H1 (cell line): ENCODE data around the gene YTHDC2. TPM values are rescaled to one million over a fixed set of nuclear protein-coding genes. Genes with fewer than 3 reads are reported as not detected.

ENCODE experiments used
- CTCF ChIA-PET: fragments of 300-600 bp; sonication (Branson Sonifier 250); formaldehyde crosslinking; loops from one replicate; lab custom pipeline; 2021; ENCODE audit not compliant: partially characterized antibody; lab: Charles Lee
- POLR2A ChIA-PET: fragments of 300-600 bp; sonication (Branson Sonifier 250); formaldehyde crosslinking; loops from one replicate; lab custom pipeline; 2021; ENCODE audit warnings: inconsistent platforms; ENCODE audit not compliant: partially characterized antibody; lab: Charles Lee
- DNase-seq, 2 experiments: peaks; one replicate each; pipeline versions ENCODE4 v3.0.0 to v3.0.0-alpha.2; 2010 to 2022; ENCODE audit warnings: low spot score in 2 of 2, low read depth in 1 of 2, mixed read lengths in 1 of 2
- FAIRE-seq: peaks from 2 replicates; lab custom pipeline; 2011; peaks lifted over from hg19 to GRCh38; lab: Jason Lieb, UNC
- H2AFZ ChIP-seq: 2 replicates; pipeline ENCODE4 v1.8.1; 2012; ENCODE audit warnings: low read length, inconsistent platforms
- H2AK5ac ChIP-seq: 2 replicates; pipeline ENCODE4 v1.6.1; 2013; ENCODE audit warnings: low read depth, low read length
- H2BK120ac ChIP-seq: replicated peaks from 2 replicates; pipeline ENCODE3; 2013; ENCODE audit warnings: low read depth, low read length, inconsistent platforms
- H2BK12ac ChIP-seq: 2 replicates; pipeline ENCODE4 v1.6.1; 2013; ENCODE audit warnings: low read depth, low read length
- H2BK15ac ChIP-seq: 2 replicates; pipeline ENCODE4 v1.6.1; 2013; ENCODE audit warnings: low read length
- H2BK20ac ChIP-seq: 2 replicates; pipeline ENCODE4 v1.6.1; 2013; ENCODE audit warnings: low read length
- H2BK5ac ChIP-seq: 2 replicates; pipeline ENCODE4 v1.6.1; 2013; ENCODE audit warnings: low read depth, low read length
- H3K14ac ChIP-seq: 2 replicates; pipeline ENCODE4 v1.6.1; 2013; ENCODE audit warnings: inconsistent platforms; ENCODE audit not compliant: insufficient read length
- H3K18ac ChIP-seq: 2 replicates; pipeline ENCODE4 v1.6.1; 2013; ENCODE audit warnings: low read length; ENCODE audit errors: extremely low read depth
- H3K23ac ChIP-seq: 2 replicates; pipeline ENCODE4 v1.6.1; 2013; ENCODE audit warnings: inconsistent platforms; ENCODE audit not compliant: insufficient read length
- H3K23me2 ChIP-seq: 2 replicates; pipeline ENCODE4 v1.6.1; 2013; ENCODE audit warnings: low read depth, low read length
- H3K27ac ChIP-seq: 2 replicates; pipeline ENCODE4 v1.6.1; 2011; ENCODE audit warnings: low read depth, low read length, inconsistent platforms
- H3K27me3 ChIP-seq, 4 experiments: replicated peaks in 1 of 4; 1 replicate in 1 of 4; 2 replicates in 3 of 4; pipeline versions ENCODE4 v1.6.1 to v1.8.1; 2011 to 2013; ENCODE audit warnings: low read length in 3 of 4, mild to moderate bottlenecking in 3 of 4, inconsistent platforms in 2 of 4, mixed read lengths in 2 of 4, moderate library complexity in 1 of 4; ENCODE audit not compliant: control insufficient read depth in 3 of 4, insufficient read depth in 3 of 4; ENCODE audit errors: extremely low read depth in 1 of 4
- H3K36me3 ChIP-seq, 4 experiments: 2 replicates each; pipeline versions ENCODE4 v1.6.1 to v1.8.1; 2011 to 2013; ENCODE audit warnings: mild to moderate bottlenecking in 4 of 4, low read length in 3 of 4, moderate library complexity in 2 of 4, control low read depth in 1 of 4, inconsistent platforms in 1 of 4; ENCODE audit not compliant: insufficient read depth in 4 of 4, control insufficient read depth in 2 of 4
- H3K4ac ChIP-seq: replicated peaks from 2 replicates; pipeline ENCODE3; 2013; ENCODE audit warnings: low read length, low read depth, mixed read lengths, inconsistent platforms; ENCODE audit not compliant: insufficient read length
- H3K4me1 ChIP-seq, 4 experiments: replicated peaks in 1 of 4; 1 replicate in 1 of 4; 2 replicates in 3 of 4; pipeline versions ENCODE4 v1.6.1 to v1.8.1; 2011 to 2013; ENCODE audit warnings: low read length in 3 of 4, inconsistent platforms in 2 of 4, mixed read lengths in 1 of 4; ENCODE audit not compliant: insufficient read depth in 4 of 4, control insufficient read depth in 3 of 4
- H3K4me2 ChIP-seq, 2 experiments: 2 replicates each; pipeline versions ENCODE4 v1.6.1 to v1.8.1; 2011 to 2013; ENCODE audit warnings: low read depth in 2 of 2, low read length in 2 of 2, control low read depth in 1 of 2, inconsistent platforms in 1 of 2, mild to moderate bottlenecking in 1 of 2; ENCODE audit not compliant: insufficient read depth in 1 of 2
- H3K4me3 ChIP-seq, 4 experiments: fragments of 200-600, 300-600 bp in 1 of 4; sonication (generic), shearing (Covaris generic), sonication (Bioruptor Twin) in 1 of 4; 2 replicates each; pipeline versions ENCODE4 v1.5.1 to v1.8.1; 2011 to 2016; ENCODE audit warnings: low read length in 4 of 4, low read depth in 3 of 4, control low read depth in 2 of 4, inconsistent platforms in 2 of 4, mild to moderate bottlenecking in 2 of 4, mixed read lengths in 1 of 4, moderate library complexity in 1 of 4; ENCODE audit not compliant: insufficient read depth in 2 of 4; ENCODE audit errors: extremely low read depth in 1 of 4
- H3K56ac ChIP-seq: replicated peaks from 2 replicates; pipeline ENCODE3; 2013; ENCODE audit warnings: low read depth, mild to moderate bottlenecking, mixed read lengths, low read length, inconsistent platforms; ENCODE audit not compliant: insufficient read length
- H3K79me1 ChIP-seq: 2 replicates; pipeline ENCODE4 v1.6.1; 2013; ENCODE audit warnings: low read depth, low read length, control low read depth
- H3K79me2 ChIP-seq, 2 experiments: 2 replicates each; pipeline versions ENCODE4 v1.6.1 to v1.8.1; 2012 to 2013; ENCODE audit warnings: low read length in 2 of 2, mild to moderate bottlenecking in 2 of 2, inconsistent platforms in 1 of 2; ENCODE audit not compliant: insufficient read depth in 2 of 2, control insufficient read depth in 1 of 2
- H3K9ac ChIP-seq, 4 experiments: replicated peaks in 1 of 4; 1 replicate in 1 of 4; 2 replicates in 3 of 4; pipeline versions ENCODE4 v1.6.1 to v1.8.1; 2011 to 2013; ENCODE audit warnings: low read depth in 3 of 4, low read length in 3 of 4, control low read depth in 2 of 4, mild to moderate bottlenecking in 2 of 4, moderate library complexity in 2 of 4, inconsistent platforms in 1 of 4; ENCODE audit errors: extremely low read depth in 1 of 4
- H3K9me3 ChIP-seq, 2 experiments: 2 replicates each; pipeline versions ENCODE4 v1.6.1 to v1.8.1; 2012 to 2013; ENCODE audit warnings: mild to moderate bottlenecking in 2 of 2, moderate library complexity in 2 of 2, control low read depth in 1 of 2, inconsistent platforms in 1 of 2, low read depth in 1 of 2, low read length in 1 of 2, mixed read lengths in 1 of 2; ENCODE audit not compliant: insufficient read depth in 2 of 2
- H4K20me1 ChIP-seq, 2 experiments: replicated peaks in 1 of 2; 2 replicates each; pipeline versions ENCODE3 to v1.8.1; 2011 to 2013; ENCODE audit warnings: inconsistent platforms in 2 of 2, low read length in 2 of 2, mild to moderate bottlenecking in 1 of 2; ENCODE audit not compliant: insufficient read depth in 2 of 2, control insufficient read depth in 1 of 2
- H4K5ac ChIP-seq: 2 replicates; pipeline ENCODE4 v1.6.1; 2013; ENCODE audit warnings: low read length, low read depth, mixed read lengths, inconsistent platforms; ENCODE audit not compliant: insufficient read length
- H4K8ac ChIP-seq: 2 replicates; pipeline ENCODE4 v1.8.0; 2013; ENCODE audit warnings: mild to moderate bottlenecking, moderate library complexity, low read length, inconsistent platforms; ENCODE audit not compliant: insufficient read depth; ENCODE audit errors: extremely low read depth
- H4K91ac ChIP-seq: replicated peaks from 2 replicates; pipeline ENCODE3; 2013; ENCODE audit warnings: low read length, mixed read lengths, inconsistent platforms; ENCODE audit not compliant: insufficient read length
- RAD21 ChIP-seq, 2 experiments: IDR thresholded peaks in 1 of 2; conservative IDR thresholded peaks in 1 of 2; 2 replicates each; pipeline ENCODE4 v1.6.1; 2011; ENCODE audit warnings: low read depth in 2 of 2, low read length in 2 of 2, improper control_type of control experiment in 1 of 2, inconsistent platforms in 1 of 2, mild to moderate bottlenecking in 1 of 2, moderate library complexity in 1 of 2
- RFX5 ChIP-seq: IDR thresholded peaks from 2 replicates; pipeline ENCODE4 v1.6.1; 2011; ENCODE audit warnings: low read depth, low read length, improper control_type of control experiment, borderline replicate concordance
- WGBS, 2 experiments: shearing (Covaris generic) in 1 of 2; methylation state at CpG; one replicate each; pipeline versions ENCODE4 v1.1.6 to v1.1.7; 2013 to 2015; ENCODE audit warnings: low lambda C conversion rate in 2 of 2, mixed read lengths in 2 of 2, inconsistent platforms in 1 of 2, low coverage in 1 of 2, missing lambda C conversion rate in 1 of 2; ENCODE audit not compliant: insufficient replicate concordance in 2 of 2, insufficient coverage in 1 of 2, insufficient read length in 1 of 2; ENCODE audit errors: extremely low coverage in 1 of 2, missing lambda C conversion rate in 1 of 2; 5-methylcytosine and 5-hydroxymethylcytosine counted together
- polyA plus RNA-seq, 7 experiments: library from polyadenylated mRNA; depleted of rRNA in 3 of 7; stranded (reverse) in 5 of 7; unstranded in 2 of 7; fragments of >200 nt in 5 of 7; fragments of 200-250 nt in 2 of 7; gene quantifications; 1 replicate in 5 of 7; 2 replicates in 1 of 7; 4 replicates in 1 of 7; pipeline versions ENCODE4 v1.2.1 to v1.2.3, GENCODE V29; 2011 to 2013; ENCODE audit warnings: missing spikeins in 2 of 7, mixed read lengths in 2 of 7
- total RNA-seq: library from RNA; stranded (reverse); fragmentation: NEBNext Ultra II Directional; extraction: Animal tissue kit (Norgen Biotek cat#: 25700); gene quantifications from 2 replicates; pipeline ENCODE4 v1.2.1, GENCODE V29; 2021
- TF ChIP-seq, protein P1 (sequence below), 3 experiments: IDR thresholded peaks; 1 replicate in 2 of 3; 2 replicates in 1 of 3; pipeline versions ENCODE4 v1.5.1 to v1.6.1; 2011; ENCODE audit warnings: low read length in 3 of 3, mild to moderate bottlenecking in 3 of 3, inconsistent platforms in 2 of 3, low read depth in 1 of 3, moderate library complexity in 1 of 3; ENCODE audit not compliant: insufficient read depth in 1 of 3; ENCODE audit errors: control extremely low read depth in 1 of 3

The YTHDC2 gene
- total and polyA plus RNA-seq, 2 of the 8 experiments (the other 6 are each of a cell fraction or from before 2014, with no cell fraction given), result 4.3 to 20.1 TPM

DNA sequence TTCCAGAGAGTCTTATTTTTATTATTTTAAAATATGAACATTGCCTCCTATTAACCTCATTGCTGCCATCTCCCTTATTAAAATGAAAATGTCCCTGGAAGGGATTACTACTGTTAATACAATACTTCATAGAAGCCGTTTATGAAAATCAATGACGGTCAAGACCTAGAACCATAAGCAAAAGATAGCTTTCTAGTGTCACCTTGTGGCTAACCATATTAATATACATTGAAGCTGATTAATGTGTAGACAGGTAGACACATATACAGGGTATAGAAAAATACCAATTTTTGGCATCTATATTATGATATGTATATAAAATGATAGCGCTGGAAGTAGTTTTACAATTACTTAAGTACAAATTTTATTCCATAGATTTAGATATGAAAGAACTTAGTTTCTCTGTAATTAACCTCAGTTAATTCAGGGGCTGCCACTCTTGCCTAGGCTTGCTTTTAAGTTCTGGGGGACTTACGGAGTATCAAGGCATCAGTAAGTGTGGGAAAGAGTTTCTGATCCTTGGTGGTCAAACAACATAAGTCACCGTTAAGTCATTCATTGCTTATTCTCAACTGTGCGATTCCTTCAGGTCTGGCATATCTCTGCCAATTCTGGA lies 2.5 kb upstream of the YTHDC2 start:
- POLR2A ChIA-PET, result no interaction called here
- Histone ChIP-seq H2BK120ac (no peak overlapping the region), H3K36me3 (peaks cover 0 to 5% (median 0%) of the 10 kb centered on the region in 4 experiments; a peak in 1 of 8 replicates), H3K27me3 (no peaks in the 10 kb centered on the region), H4K5ac (no peak overlapping the region), H3K4me2 (no peak overlapping the region), H2BK5ac (no peak overlapping the region), H4K91ac (no peak overlapping the region), H3K18ac (no peak overlapping the region), H3K23me2 (peaks cover 4% of the 10 kb centered on the region), H3K79me1 (no peaks in the 10 kb centered on the region), H3K14ac (no peak overlapping the region), H2BK15ac (no peak overlapping the region), H2AFZ (no peak overlapping the region), H3K9ac (no peak overlapping the region), H2BK12ac (no peak overlapping the region), H4K8ac (no peak overlapping the region)
- no peak for FAIRE-seq
- TF ChIP-seq RAD21 (IDR thresholded peaks at IDR 0.05 in 1 of 2, conservative IDR thresholded peaks at IDR 0.05 in 1 of 2; ENCODE audit: low read depth in 2 of 2, low read length in 2 of 2) (peak; percentile 54 to 59), RFX5 (no peak)
- TF ChIP-seq, protein P1, sequence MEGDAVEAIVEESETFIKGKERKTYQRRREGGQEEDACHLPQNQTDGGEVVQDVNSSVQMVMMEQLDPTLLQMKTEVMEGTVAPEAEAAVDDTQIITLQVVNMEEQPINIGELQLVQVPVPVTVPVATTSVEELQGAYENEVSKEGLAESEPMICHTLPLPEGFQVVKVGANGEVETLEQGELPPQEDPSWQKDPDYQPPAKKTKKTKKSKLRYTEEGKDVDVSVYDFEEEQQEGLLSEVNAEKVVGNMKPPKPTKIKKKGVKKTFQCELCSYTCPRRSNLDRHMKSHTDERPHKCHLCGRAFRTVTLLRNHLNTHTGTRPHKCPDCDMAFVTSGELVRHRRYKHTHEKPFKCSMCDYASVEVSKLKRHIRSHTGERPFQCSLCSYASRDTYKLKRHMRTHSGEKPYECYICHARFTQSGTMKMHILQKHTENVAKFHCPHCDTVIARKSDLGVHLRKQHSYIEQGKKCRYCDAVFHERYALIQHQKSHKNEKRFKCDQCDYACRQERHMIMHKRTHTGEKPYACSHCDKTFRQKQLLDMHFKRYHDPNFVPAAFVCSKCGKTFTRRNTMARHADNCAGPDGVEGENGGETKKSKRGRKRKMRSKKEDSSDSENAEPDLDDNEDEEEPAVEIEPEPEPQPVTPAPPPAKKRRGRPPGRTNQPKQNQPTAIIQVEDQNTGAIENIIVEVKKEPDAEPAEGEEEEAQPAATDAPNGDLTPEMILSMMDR (IDR thresholded peaks at IDR 0.05; ENCODE audit: control extremely low read depth in 1 of 3, insufficient read depth in 1 of 3, low read depth in 1 of 3, low read length in 3 of 3), result peak in 2 of 3 experiments; percentile 24 to 29; a peak in 2 of 4 replicates
- TF ChIP-seq, all 59 proteins: peak for 2
- no peak overlapping the region for H2AK5ac ChIP-seq
- 87% methylated on average over 6 of the region's 6 CpGs; no CpG with 5 or more reads in 1 of the 2 experiments for WGBS, 2 experiments
- H3K23ac ChIP-seq, result no peak overlapping the region
- H2BK20ac ChIP-seq, result no peak overlapping the region
- H3K79me2 ChIP-seq, result peaks cover 0 to 11% of the 10 kb centered on the region in 2 experiments; a peak in 2 of 4 replicates
- H3K4me1 ChIP-seq, result peaks cover 0 to 5% (median 2%) of the 10 kb centered on the region in 4 experiments; a peak in 3 of 7 replicates
- no peak overlapping the region for H3K4ac ChIP-seq
- H3K4me3 ChIP-seq, result no peak overlapping the region
- DNase-seq, result no peak
- peaks cover 0 to 2% of the 10 kb centered on the region in 2 experiments for H4K20me1 ChIP-seq
- no peak overlapping the region for H3K56ac ChIP-seq
- CTCF ChIA-PET, result interaction anchor here (0.6 to 5.0 kb wide), 16 partner anchors 23 to 525 kb away, joined by 3 to 37 read pairs (median 4); partner anchors contain the start of gene MCC
- H3K27ac ChIP-seq, result no peak overlapping the region
- no peaks in the 10 kb centered on the region for H3K9me3 ChIP-seq
